HG02852 (cell line): ENCODE measurements around the gene IGSF10.

Experiments
- ATAC-seq: cut with Tn5 transposase; IDR thresholded peaks from one replicate; pipeline ENCODE4 v1.9.1; 2021; ENCODE audit warnings: mild to moderate bottlenecking, moderate library complexity; ENCODE audit not compliant: unreplicated experiment

The IGSF10 gene

GRCh38 chr3:151423091-151423490 lies 37.8 kb downstream of the IGSF10 start:
- ATAC-seq: no peak

GRCh38 chr3:151421938-151422337 lies 38.9 kb downstream of the IGSF10 start:
- no peak for ATAC-seq

- no peak for ATAC-seq
Measured at GRCh38 chr3:151419806-151420205, 41.1 kb downstream of the IGSF10 start.

DNA sequence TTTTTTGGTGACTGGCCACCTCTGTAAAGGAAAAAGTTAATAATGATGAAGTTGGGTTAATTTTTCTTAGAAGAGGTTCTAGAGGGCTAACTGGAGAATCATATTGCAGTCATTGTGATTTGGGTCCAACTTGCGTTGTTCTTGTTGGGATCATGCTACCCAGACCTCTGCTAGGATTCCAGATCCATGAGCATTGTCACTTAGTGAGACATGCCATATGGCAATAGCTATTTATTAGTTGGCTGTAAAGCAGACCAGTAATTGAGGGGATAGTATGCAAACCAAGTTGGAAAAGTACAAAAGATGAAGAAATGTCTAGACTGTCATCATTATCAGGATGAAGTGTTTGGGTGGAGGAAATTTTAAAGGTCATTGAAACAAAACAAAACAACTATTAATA lies 45.6 kb downstream of the IGSF10 start:
- no peak for ATAC-seq

GRCh38 chr3:151412989-151413388 lies 47.9 kb downstream of the IGSF10 start:
- ATAC-seq: no peak
